H9 (cell line): ENCODE results near the gene RNASE7. TPM values are rescaled to one million over a fixed set of nuclear protein-coding genes. Genes with fewer than 3 reads are reported as not detected.

Source experiments
- DNase-seq: peaks from one replicate; pipeline ENCODE4 v3.0.0-alpha.2; 2017
- H2AFZ ChIP-seq: one replicate; pipeline ENCODE4 v1.6.1; 2013; ENCODE audit warnings: mild to moderate bottlenecking, low read length, control low read depth, moderate library complexity
- H2AK5ac ChIP-seq: 2 replicates; pipeline ENCODE4 v1.6.1; 2013; ENCODE audit warnings: low read length, control low read depth, mixed read lengths; ENCODE audit not compliant: insufficient read length
- H2BK120ac ChIP-seq: one replicate; pipeline ENCODE4 v1.6.1; 2013; ENCODE audit warnings: low read depth, mild to moderate bottlenecking, low read length, control low read depth, inconsistent platforms; ENCODE audit not compliant: poor library complexity, severe bottlenecking
- H2BK12ac ChIP-seq: 2 replicates; pipeline ENCODE4 v1.6.1; 2013; ENCODE audit warnings: low read length, control low read depth, mixed read lengths, low read depth; ENCODE audit not compliant: insufficient read length
- H2BK15ac ChIP-seq: 2 replicates; pipeline ENCODE4 v1.6.1; 2013; ENCODE audit warnings: low read depth, low read length, control low read depth
- H2BK20ac ChIP-seq: one replicate; pipeline ENCODE4 v1.6.1; 2013; ENCODE audit warnings: low read depth, mild to moderate bottlenecking, low read length, control low read depth, inconsistent platforms; ENCODE audit not compliant: poor library complexity, severe bottlenecking
- H2BK5ac ChIP-seq: 2 replicates; pipeline ENCODE4 v1.6.1; 2013; ENCODE audit warnings: low read length, control low read depth, mixed read lengths; ENCODE audit not compliant: insufficient read length
- H3K14ac ChIP-seq: 2 replicates; pipeline ENCODE4 v1.6.1; 2013; ENCODE audit warnings: low read length, control low read depth; ENCODE audit not compliant: insufficient read depth
- H3K18ac ChIP-seq: 2 replicates; pipeline ENCODE4 v1.6.1; 2013; ENCODE audit warnings: low read depth, mild to moderate bottlenecking, mixed read lengths, low read length, control low read depth; ENCODE audit not compliant: insufficient read length
- H3K23ac ChIP-seq: 2 replicates; pipeline ENCODE4 v1.6.1; 2013; ENCODE audit warnings: low read length, control low read depth, mixed read lengths, low read depth; ENCODE audit not compliant: insufficient read length
- H3K23me2 ChIP-seq: 2 replicates; pipeline ENCODE4 v1.6.1; 2013; ENCODE audit warnings: low read depth, mild to moderate bottlenecking, mixed read lengths, low read length, control low read depth; ENCODE audit not compliant: insufficient read length, poor library complexity, severe bottlenecking
- H3K27ac ChIP-seq: 2 replicates; pipeline ENCODE4 v1.5.1; 2013; ENCODE audit warnings: low read length, control low read depth, mixed read lengths, low read depth; ENCODE audit not compliant: insufficient read length
- H3K27me3 ChIP-seq: 2 replicates; pipeline ENCODE4 v1.6.1; 2013; ENCODE audit warnings: low read length, control low read depth, inconsistent platforms; ENCODE audit not compliant: insufficient read depth
- H3K4ac ChIP-seq: 2 replicates; pipeline ENCODE4 v1.6.1; 2013; ENCODE audit warnings: low read depth, mild to moderate bottlenecking, control low read depth, inconsistent platforms, low read length, moderate library complexity
- H3K4me1 ChIP-seq: 2 replicates; pipeline ENCODE4 v1.6.1; 2013; ENCODE audit warnings: low read length, control low read depth, inconsistent platforms; ENCODE audit not compliant: insufficient read depth
- H3K4me2 ChIP-seq: 2 replicates; pipeline ENCODE4 v1.6.1; 2013; ENCODE audit warnings: low read length, control low read depth, mixed read lengths; ENCODE audit not compliant: insufficient read length, insufficient read depth
- H3K56ac ChIP-seq: 2 replicates; pipeline ENCODE4 v1.6.1; 2013; ENCODE audit warnings: low read depth, mild to moderate bottlenecking, mixed read lengths, low read length, control low read depth; ENCODE audit not compliant: insufficient read length
- H3K79me1 ChIP-seq: 2 replicates; pipeline ENCODE4 v1.6.1; 2013; ENCODE audit warnings: low read depth, mild to moderate bottlenecking, moderate library complexity, low read length, control low read depth, inconsistent platforms; ENCODE audit not compliant: insufficient read depth, poor library complexity, severe bottlenecking
- H3K79me2 ChIP-seq: 2 replicates; pipeline ENCODE4 v1.6.1; 2013; ENCODE audit warnings: low read length, control low read depth, inconsistent platforms; ENCODE audit not compliant: insufficient read depth
- H3K9ac ChIP-seq: 2 replicates; pipeline ENCODE4 v1.6.1; 2013; ENCODE audit warnings: low read length, control low read depth, mixed read lengths; ENCODE audit not compliant: insufficient read length; ENCODE audit errors: extremely low read depth
- H3K9me3 ChIP-seq: one replicate; pipeline ENCODE4 v1.6.1; 2013; ENCODE audit warnings: low read depth, low read length, inconsistent platforms; ENCODE audit not compliant: control insufficient read depth
- H3T11ph ChIP-seq: one replicate; pipeline ENCODE4 v1.6.1; 2013; ENCODE audit warnings: mild to moderate bottlenecking, low read length, control low read depth, inconsistent platforms
- H4K20me1 ChIP-seq: one replicate; pipeline ENCODE4 v1.6.1; 2013; ENCODE audit not compliant: control insufficient read depth, insufficient read length, insufficient read depth
- H4K5ac ChIP-seq: 2 replicates; pipeline ENCODE4 v1.6.1; 2013; ENCODE audit warnings: low read depth, mild to moderate bottlenecking, mixed read lengths, low read length, control low read depth; ENCODE audit not compliant: insufficient read length
- H4K8ac ChIP-seq: replicated peaks from 2 replicates; pipeline ENCODE4 v1.6.1; 2013; ENCODE audit warnings: low read length, control low read depth, mixed read lengths, low read depth; ENCODE audit not compliant: insufficient read length
- H4K91ac ChIP-seq: 2 replicates; pipeline ENCODE4 v1.6.1; 2013; ENCODE audit warnings: low read depth, mild to moderate bottlenecking, moderate library complexity, mixed read lengths, low read length, control low read depth; ENCODE audit not compliant: insufficient read length
- H3K27ac Mint-ChIP-seq, 3 experiments: 2 replicates in 2 of 3; 3 replicates in 1 of 3; pipeline ENCODE4 v1.8.0; 2020 to 2021; ENCODE audit warnings: mixed read lengths in 3 of 3, mild to moderate bottlenecking in 1 of 3, moderate library complexity in 1 of 3
- H3K27me3 Mint-ChIP-seq: 2 replicates; pipeline ENCODE4 v1.8.0; 2021; ENCODE audit warnings: low read depth, mild to moderate bottlenecking, moderate library complexity, mixed read lengths
- H3K36me3 Mint-ChIP-seq, 3 experiments: 2 replicates in 2 of 3; 3 replicates in 1 of 3; pipeline ENCODE4 v1.8.0; 2020 to 2021; ENCODE audit warnings: low read depth in 3 of 3, mixed read lengths in 3 of 3; ENCODE audit not compliant: insufficient read depth in 1 of 3
- H3K4me1 Mint-ChIP-seq, 2 experiments: 2 replicates each; pipeline ENCODE4 v1.8.0; 2020; ENCODE audit warnings: mixed read lengths in 2 of 2
- H3K4me3 Mint-ChIP-seq, 2 experiments: 2 replicates in 1 of 2; 3 replicates in 1 of 2; pipeline ENCODE4 v1.8.0; 2020 to 2021; ENCODE audit warnings: mild to moderate bottlenecking in 2 of 2, mixed read lengths in 2 of 2, moderate library complexity in 1 of 2
- H3K9me3 Mint-ChIP-seq, 2 experiments: 2 replicates in 1 of 2; 3 replicates in 1 of 2; pipeline ENCODE4 v1.8.0; 2020; ENCODE audit warnings: mild to moderate bottlenecking in 2 of 2, mixed read lengths in 2 of 2, moderate library complexity in 1 of 2
- WGBS: extraction: QIAGEN DNeasy Blood & Tissue Kit; methylation state at CpG from one replicate; pipeline ENCODE4 v1.1.7; 2013; ENCODE audit warnings: missing lambda C conversion rate, low lambda C conversion rate, mixed read lengths; ENCODE audit not compliant: insufficient read length; ENCODE audit errors: extremely low coverage; 5-methylcytosine and 5-hydroxymethylcytosine counted together
- total RNA-seq: library from RNA; stranded (reverse); gene quantifications from 2 replicates; pipeline ENCODE4 v1.2.1, GENCODE V29; 2021
- TF ChIP-seq, protein P1 (sequence below): fragments of 200-600 bp; sonication (generic); conservative IDR thresholded peaks from 3 replicates; pipeline ENCODE4 v1.8.0; 2021; ENCODE audit warnings: antibody characterized with exemption, mild to moderate bottlenecking

RNASE7 gene
- total RNA-seq, 1 experiment from 2014 or later = not detected

DNA sequence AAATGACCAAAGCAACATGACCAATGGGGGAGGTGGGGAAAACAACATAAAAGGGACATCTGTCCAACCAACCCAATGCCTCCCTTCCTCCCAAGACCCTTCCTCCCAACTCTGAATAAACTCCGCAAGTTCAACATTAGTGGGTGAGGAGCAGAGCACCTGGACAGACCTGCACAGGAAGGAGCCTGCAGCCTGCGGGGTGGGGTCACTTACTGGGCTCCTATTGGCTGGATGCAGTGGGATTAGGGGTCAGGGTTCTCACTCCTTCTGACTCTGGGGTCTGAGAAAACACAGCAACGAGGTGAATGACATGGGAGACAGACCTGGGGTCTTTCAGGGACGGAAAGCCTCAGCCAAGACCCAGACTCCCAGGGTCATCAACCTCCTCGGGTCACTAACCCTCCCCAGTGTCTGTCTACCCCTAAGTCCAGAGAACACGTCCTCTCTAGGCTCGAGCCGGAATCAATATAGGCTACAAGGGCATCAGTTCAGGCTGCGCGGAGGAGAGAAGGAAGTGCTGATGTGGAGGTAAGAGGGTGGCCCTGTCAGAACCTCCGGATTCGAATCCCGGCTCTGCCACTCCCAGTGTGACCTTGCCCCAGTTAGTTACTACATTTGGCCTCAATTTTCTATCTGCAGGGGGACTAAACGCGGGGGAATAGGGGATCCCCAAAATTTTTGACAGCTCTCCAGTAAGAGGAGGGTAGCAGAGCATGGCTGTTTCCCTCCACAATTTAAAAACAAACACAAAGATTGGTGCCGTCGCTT, 18.2 kb upstream of the RNASE7 start:
- H3K27me3 ChIP-seq = peaks cover 8% of the 10 kb centered on the region; the same call in 1 of the 2 replicates
- H3K9me3 Mint-ChIP-seq = no peaks in the 10 kb centered on the region
- no peaks in the 10 kb centered on the region for H4K20me1 ChIP-seq
- peaks cover 4% of the 10 kb centered on the region; the same call in 1 of the 2 replicates for H3K4me1 ChIP-seq
- H3K23me2 ChIP-seq = peaks cover 12% of the 10 kb centered on the region
- no CpG with 5 or more reads among the region's 17 CpGs for WGBS
- H3T11ph ChIP-seq = no peak overlapping the region
- no peak overlapping the region for H4K91ac ChIP-seq
- TF ChIP-seq, protein P1, sequence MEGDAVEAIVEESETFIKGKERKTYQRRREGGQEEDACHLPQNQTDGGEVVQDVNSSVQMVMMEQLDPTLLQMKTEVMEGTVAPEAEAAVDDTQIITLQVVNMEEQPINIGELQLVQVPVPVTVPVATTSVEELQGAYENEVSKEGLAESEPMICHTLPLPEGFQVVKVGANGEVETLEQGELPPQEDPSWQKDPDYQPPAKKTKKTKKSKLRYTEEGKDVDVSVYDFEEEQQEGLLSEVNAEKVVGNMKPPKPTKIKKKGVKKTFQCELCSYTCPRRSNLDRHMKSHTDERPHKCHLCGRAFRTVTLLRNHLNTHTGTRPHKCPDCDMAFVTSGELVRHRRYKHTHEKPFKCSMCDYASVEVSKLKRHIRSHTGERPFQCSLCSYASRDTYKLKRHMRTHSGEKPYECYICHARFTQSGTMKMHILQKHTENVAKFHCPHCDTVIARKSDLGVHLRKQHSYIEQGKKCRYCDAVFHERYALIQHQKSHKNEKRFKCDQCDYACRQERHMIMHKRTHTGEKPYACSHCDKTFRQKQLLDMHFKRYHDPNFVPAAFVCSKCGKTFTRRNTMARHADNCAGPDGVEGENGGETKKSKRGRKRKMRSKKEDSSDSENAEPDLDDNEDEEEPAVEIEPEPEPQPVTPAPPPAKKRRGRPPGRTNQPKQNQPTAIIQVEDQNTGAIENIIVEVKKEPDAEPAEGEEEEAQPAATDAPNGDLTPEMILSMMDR = no peak
- H3K27ac Mint-ChIP-seq = no peak overlapping the region
- no peaks in the 10 kb centered on the region for H3K79me2 ChIP-seq
- no peak overlapping the region for H2BK120ac ChIP-seq
- no peak overlapping the region for H3K18ac ChIP-seq
- no peak overlapping the region for H3K27ac ChIP-seq
- H3K36me3 Mint-ChIP-seq = peaks cover 6 to 21% (median 6%) of the 10 kb centered on the region in 3 experiments; a peak in 3 of 7 replicates
- no peaks in the 10 kb centered on the region for H3K9me3 ChIP-seq
- peaks cover 35 to 41% of the 10 kb centered on the region in 2 experiments for H3K4me1 Mint-ChIP-seq
- H3K14ac ChIP-seq = no peak overlapping the region
- no peak overlapping the region for H3K4ac ChIP-seq
- peak overlapping the region; percentile 81 to 96 for H3K4me3 Mint-ChIP-seq
- H3K79me1 ChIP-seq = no peaks in the 10 kb centered on the region
- H2AFZ ChIP-seq = no peak overlapping the region
- H4K5ac ChIP-seq = no peak overlapping the region
- H3K23ac ChIP-seq = no peak overlapping the region
- no peak overlapping the region for H3K56ac ChIP-seq
- H4K8ac ChIP-seq = no peak overlapping the region
- no peak for DNase-seq
- H2BK15ac ChIP-seq = no peak overlapping the region
- H2BK20ac ChIP-seq = no peak overlapping the region
- no peak overlapping the region for H2BK5ac ChIP-seq
- H3K4me2 ChIP-seq = peak overlapping the region; percentile 69
- H3K9ac ChIP-seq = peak overlapping the region; percentile 1
- no peak overlapping the region for H2BK12ac ChIP-seq
- H3K27me3 Mint-ChIP-seq = peaks cover 55% of the 10 kb centered on the region
- no peak overlapping the region for H2AK5ac ChIP-seq
